GM20000 (cell line): ENCODE measurements around the gene PEDS1.

Source experiments
- DNase-seq: peaks from one replicate; pipeline ENCODE4 v3.0.0; 2012; ENCODE audit warnings: low spot score
- TF ChIP-seq, protein P1 (sequence below): IDR thresholded peaks from 2 replicates; pipeline ENCODE4 v1.5.1; 2012; ENCODE audit warnings: mild to moderate bottlenecking, control low read depth; ENCODE audit errors: extremely low read depth, missing control alignments

PEDS1 gene

DNA sequence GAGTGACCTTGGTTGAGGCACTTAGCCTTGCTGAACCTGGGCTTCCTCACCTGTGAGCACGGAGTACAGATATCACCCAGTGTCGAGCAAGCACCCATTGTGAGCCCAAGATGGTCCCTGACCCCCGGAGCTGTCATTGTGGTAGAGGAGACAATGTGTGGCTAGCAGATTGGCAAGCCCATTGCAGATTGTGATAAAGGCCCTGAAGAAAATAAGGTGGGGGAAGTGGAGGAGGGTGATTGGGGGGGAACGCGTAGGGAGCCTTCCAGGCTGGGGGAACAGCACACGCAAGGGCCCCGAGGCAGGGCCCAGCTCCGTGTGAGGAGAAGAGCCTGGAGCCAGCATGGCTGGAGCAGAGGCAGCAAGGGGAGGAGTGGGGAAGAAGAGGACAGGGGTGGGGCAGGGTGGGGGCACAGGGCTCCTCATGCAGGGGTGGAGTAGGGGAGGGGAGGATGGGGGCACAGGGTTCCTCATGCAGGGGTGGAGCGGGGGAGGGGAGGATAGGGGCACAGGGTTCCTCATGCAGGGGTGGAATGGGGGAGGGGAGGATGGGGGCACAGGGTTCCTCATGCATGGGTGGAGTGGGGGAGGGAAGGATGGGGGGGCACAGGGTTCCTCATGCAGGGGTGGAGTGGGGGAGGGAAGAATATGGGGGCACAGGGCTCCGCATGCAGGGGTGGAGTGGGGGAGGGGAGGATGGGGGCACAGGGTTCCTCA is 44.1 kb upstream of the PEDS1 start:
- DNase-seq: no peak

DNA sequence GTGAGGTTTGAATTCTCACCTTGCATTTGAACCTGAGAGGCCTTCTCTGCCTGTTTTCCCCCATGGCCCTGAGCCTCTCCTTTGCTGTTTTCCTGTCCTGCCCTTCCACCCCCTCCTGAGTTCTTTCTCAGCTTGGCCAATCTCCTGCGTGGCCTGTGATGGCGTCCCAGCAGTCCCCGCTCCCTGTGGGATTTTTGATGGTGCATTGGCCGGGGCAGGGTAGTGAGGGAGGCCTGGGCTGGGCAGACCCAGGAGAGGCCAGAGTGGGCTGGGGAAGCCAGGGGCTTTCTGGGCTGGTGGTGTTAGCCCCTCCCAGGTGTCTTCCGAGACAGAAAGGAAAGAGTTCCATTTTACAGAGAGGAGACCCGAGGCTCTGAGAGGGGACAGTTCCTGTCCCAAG is 43.4 kb upstream of the PEDS1 start:
- TF ChIP-seq, protein P1, sequence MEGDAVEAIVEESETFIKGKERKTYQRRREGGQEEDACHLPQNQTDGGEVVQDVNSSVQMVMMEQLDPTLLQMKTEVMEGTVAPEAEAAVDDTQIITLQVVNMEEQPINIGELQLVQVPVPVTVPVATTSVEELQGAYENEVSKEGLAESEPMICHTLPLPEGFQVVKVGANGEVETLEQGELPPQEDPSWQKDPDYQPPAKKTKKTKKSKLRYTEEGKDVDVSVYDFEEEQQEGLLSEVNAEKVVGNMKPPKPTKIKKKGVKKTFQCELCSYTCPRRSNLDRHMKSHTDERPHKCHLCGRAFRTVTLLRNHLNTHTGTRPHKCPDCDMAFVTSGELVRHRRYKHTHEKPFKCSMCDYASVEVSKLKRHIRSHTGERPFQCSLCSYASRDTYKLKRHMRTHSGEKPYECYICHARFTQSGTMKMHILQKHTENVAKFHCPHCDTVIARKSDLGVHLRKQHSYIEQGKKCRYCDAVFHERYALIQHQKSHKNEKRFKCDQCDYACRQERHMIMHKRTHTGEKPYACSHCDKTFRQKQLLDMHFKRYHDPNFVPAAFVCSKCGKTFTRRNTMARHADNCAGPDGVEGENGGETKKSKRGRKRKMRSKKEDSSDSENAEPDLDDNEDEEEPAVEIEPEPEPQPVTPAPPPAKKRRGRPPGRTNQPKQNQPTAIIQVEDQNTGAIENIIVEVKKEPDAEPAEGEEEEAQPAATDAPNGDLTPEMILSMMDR: no peak
- no peak for DNase-seq

More for the DNA sequence above, 44.1 kb upstream of the PEDS1 start:
- TF ChIP-seq, protein P1: no peak

DNA sequence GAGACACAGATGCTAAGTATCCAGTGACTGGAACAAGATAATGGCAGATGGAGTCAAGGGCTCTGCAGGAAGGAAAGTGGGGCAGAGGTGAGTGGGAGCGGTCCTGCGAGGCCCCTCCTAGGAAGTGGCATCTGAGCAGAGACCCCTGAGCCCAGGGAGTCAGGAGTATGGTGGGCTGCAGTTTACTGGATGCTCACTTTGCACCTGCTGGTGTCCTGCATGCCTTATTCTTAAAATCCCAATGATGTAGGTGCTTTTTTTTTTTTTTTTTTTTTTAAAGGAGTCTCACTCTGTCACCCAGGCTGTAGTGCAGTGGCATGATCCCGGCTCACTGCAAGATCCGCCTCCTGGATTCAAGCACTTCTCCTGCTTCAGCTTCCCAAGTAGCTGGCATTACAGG is 42.7 kb upstream of the PEDS1 start:
- DNase-seq: no peak
- TF ChIP-seq, protein P1: no peak

DNA sequence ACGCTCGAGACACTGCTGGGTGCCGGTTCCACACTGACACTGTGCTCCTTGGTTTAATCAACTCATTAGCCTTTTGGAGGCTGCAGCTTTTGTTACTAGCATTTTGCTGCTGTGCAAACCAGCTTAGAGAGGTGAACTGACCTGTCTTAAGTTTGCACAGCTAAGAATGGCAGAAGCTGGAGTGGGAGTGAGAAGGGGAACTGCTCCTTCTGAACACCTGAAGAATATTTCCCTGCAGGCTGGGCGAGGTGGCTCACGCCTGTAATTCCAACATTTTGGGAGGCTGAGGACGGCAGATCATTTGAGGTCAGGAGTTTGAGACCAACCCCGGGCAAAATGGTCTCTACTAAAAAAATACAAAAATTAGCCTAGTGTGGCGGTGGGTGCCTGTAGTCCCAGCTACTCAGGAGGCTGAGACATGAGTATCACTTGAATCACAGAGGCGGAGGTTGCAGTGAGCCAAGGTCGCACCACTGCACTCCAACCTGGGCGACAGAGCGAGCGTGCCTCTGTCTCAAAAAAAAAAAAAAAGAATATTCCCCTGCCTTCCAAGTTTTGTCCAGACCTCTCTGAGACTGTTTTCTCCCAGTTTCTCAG is 42.1 kb upstream of the PEDS1 start:
- DNase-seq: no peak

DNA sequence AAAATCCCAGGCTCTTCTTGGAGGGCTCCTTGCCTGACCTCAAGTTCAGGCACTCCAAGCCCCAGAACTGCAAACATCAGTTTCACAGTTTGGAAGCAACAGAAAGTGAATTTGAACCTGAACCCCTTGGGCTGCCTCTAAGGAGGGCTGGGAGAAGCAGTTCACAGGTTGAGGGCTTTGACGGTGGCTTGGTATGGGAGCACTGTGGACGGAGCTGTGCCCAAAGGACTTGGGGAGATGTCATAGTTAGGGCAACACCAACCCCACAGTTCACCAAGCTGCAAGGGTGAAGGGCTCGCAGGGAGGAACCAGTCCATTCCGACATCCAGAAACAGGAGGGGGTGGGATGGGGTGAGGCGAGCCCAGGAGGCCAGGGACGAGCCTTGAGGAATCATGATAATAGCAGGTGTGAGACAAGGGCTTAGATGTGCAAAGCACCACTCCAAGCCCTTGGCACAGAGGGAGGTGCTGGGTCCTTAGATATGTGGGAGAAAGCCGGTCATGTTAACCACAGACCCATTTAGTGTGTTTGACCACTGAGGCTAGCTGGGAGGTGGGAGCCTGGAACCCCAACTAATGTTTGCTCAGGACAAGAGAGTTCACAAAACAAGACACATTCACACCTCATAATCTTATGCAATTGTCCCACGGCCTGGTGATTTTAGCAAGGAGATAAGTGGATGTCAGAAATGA is 41.5 kb upstream of the PEDS1 start:
- TF ChIP-seq, protein P1: no peak
- no peak for DNase-seq

More for the DNA sequence above, 42.1 kb upstream of the PEDS1 start:
- TF ChIP-seq, protein P1: no peak

DNA sequence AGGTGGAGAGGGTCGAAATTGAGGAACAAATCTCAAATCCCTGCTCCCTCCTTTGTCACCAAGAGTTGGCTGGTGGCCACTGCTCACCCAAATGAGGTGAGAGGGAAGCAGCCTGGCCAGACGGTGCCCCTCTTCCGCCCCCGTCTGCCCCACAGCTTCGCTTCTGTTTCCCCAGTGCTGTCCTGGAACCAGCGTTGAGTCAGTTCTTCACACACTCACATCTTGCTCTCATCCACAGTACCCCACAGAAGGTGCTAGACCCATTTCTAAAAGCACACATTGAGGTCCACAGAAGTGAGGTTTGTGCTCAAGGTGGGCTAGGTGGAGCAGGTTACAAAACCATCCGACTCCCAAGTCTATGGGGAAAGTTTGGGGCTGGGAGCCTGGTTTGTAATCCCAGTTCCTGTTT is 40.9 kb upstream of the PEDS1 start:
- DNase-seq: no peak
- TF ChIP-seq, protein P1: no peak

DNA sequence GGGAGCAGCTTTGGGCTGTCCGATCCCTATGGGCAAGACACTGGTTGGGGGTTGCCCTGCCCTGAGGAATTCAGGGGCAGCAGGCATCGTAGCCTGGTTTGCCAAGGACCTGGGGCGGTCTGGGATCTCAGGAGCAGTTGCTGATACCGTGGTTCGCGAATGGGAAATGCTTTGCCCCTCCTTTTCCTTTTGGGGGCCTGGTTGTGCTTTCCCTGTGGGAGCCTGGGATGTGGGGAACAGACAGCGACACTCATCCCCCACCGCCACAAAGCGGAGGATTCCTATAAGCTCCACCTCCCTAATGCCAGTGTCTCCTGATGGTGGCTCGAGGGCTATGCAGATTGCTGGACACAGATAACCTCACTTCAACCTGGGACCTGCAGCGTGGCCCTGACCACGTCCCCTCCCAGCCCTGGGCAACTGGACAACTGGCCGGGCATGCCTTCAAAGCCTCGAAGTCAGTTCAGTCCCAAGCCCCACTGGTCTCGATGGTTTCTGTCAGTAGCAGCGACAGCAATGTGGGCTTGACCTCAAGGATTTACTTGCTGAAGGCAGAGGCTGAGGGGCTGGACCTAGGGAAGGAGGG is 40.4 kb upstream of the PEDS1 start:
- TF ChIP-seq, protein P1: no peak
- no peak for DNase-seq
